ENCODE data around the gene KCNJ1.

The KCNJ1 gene

GRCh38 chr11:128846985-128847384 is 20.1 kb downstream of the KCNJ1 start:
- no peak for DNase-seq

DNA sequence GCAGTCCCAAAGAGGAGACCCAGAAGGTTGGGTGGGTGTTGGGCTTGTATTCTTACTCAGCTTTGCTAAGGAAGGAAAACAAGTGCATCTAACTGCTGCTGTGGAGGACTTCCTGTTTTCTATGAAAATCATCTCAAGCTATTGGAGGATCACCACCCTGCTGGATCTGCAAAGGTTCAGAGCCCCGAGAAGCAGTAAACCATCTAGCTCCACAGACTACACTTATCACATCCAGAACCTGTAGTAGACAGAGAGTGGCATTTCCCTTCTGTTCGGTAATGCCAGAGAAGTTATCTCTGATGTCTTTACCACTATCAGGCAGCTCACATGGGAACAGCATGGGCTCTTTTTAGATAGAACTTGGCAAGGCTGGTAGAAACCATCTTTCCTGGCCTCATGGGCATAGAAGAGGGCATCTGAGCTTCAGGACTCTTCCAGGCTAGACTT is 21.7 kb downstream of the KCNJ1 start:
- peak; percentile 44 for DNase-seq

DNA sequence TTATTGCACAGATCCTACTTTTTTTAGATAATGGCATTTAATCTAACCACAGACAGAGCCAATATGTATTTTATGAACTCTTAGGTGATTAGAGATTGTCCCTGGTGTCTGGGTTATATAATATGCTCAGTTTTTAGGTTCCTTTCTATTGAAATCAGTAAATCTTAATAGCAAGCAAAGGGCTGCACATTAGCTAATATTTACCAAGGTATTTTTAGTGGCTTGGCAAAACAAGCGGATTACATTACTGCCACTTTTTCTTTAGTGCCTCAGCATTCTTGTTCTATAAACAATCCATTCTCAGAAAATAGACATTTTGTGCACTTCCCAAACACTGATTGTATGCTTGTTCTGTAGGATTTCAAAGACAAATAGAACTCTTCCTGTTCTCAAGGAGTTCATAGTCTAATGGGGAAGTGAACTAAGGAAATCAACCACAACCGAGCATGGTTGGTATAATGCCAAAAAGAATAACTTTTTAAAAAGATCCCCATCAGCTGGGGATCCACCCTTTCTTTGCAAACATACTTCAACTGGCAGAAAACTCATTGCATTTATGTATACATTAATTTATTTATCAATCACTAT is 23.8 kb downstream of the KCNJ1 start:
- DNase-seq: no peak

GRCh38 chr11:128841461-128842072 is 25.5 kb downstream of the KCNJ1 start:
- no peak for DNase-seq

- no peak for DNase-seq
These were observed 26.3 kb downstream of the KCNJ1 start for GRCh38 chr11:128840783-128841182.

- DNase-seq: peak; percentile 33
These were observed 27.0 kb downstream of the KCNJ1 start for GRCh38 chr11:128840137-128840536.

DNA sequence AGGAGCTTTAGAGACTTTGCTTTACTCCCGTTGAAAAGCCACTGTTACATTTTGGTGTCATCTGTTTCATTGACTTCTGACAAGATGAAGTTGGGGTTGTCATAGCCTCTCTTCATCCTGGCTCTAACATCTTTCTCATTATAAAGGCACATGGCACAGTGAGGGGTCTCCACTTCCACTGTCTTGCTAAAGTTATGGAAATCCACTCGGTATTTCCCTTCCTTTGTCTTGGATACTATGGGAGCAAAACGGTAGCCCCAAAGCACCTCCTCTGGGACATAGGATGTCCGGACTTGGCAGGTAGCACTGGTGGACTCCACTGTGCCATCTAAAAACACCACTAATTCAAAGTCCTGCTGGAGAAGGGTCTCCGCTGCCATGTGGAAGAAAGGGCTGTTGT is 28.0 kb downstream of the KCNJ1 start:
- DNase-seq: no peak

DNA sequence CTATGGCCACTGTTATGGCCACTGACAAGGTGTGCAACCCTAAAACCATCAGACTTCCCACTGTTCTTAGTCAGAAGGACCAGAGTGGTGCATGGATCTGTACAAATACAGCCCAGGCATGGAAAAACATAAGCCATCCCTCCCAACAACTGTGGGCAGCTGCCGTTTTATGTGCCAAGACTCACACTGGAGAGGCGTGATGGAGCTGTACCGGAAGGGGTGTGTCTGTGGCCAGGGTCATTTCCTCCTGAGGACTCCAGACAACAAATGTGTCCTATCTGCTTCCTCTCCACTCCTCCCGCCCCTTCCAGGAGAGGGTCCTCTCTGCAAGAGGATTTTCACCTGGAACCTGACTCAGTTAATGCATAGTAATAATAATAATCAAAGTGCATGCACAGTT is 29.5 kb downstream of the KCNJ1 start:
- peak; percentile 46 for DNase-seq

DNA sequence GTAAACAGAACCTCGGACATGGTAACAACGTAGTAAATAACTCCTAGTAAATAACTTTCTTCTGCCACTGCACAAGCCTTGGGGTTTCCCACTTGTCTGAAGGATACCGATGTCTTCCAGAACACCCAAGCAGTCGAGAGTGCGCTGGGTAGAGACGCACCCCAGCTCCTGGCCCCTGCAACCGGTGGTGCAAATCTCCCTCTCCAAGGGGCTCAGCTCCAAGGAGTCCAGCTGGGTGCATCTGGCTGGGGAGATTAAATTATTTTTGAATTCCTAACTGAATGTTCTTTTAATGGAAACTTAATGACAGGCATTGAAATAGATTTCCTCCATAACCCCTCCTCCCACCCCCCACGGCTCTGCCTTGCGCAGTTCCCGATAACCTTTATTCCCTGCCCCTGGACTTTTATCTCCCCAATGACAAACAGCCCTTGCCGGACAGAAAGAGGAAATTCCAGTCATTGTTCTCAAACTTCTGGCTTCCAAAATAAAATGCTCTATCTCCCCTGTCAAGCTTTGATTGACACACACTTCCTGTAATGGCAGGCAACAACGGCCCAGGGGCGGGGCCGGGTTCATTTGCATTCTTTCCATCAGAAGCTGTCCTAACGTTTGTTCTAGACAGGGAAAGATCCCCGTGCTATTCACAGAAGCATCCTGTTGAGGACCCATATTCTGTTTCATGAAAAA is 31.2 kb downstream of the KCNJ1 start:
- no peak for DNase-seq

GRCh38 chr11:128834157-128834556 is 32.9 kb downstream of the KCNJ1 start:
- DNase-seq: no peak

DNA sequence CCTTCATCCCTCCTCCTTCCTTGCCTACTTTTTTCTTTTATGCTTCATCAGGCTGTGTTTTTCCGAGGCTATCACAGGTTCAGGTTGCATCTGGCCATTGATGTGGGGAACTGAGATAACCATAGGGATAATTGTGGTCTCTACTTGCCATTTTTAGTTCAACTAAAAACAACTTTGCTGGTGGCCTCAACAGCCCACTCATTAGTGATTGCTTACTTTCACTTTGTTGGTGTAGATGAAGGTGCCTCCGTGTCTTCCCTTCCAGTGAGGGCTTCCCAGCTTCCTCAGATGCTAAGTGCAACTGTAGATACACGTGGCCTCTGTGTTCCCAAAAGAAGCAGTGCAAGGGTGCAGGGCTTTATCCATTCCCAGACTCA is 35.0 kb downstream of the KCNJ1 start:
- DNase-seq: no peak

DNA sequence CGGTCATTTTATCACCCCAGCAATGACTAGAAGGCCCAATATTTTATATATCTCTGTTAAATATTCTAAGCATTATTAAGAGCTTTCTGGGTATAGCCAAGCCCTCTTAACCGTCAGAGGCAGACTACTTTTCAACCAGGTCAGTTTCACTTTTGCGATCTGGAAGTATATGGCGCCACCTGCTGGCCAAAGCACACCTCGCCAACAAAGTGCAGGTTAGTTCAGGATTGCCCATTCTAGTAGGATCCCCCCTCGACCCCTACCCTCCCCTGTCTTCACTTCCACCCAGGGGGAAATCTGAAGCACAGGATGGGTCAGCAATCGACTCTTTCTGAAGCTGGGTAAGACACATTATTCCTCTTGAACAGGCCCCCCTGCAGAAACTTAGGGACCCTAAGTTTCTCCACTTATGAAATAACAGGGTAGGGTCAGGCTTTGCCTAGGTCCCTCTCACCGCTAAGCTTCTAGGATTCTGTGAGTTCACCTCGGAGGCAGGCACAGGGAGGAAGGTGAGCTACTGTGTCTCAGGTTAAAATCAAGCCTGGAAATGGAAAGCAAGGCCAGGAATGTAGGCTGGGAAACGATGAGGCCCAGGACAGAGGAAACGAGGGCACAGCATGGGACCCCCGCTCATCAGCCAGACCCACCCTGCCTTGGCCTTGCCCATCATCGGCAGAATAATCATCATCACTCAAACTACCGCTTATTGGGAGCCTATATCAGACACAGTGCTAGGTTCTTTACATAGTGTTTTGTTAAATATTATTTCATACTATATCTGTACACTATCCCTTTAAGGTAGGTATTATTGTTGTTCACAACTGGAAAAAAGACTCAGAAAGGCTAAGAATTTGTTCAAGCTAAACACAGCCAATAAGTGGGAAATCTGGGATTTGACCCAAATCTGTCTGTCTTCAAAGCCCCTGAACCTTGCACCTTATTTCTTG is 35.6 kb downstream of the KCNJ1 start:
- DNase-seq: peak; percentile 92

- no peak for DNase-seq
These were observed 36.6 kb downstream of the KCNJ1 start for GRCh38 chr11:128830290-128831173.

DNA sequence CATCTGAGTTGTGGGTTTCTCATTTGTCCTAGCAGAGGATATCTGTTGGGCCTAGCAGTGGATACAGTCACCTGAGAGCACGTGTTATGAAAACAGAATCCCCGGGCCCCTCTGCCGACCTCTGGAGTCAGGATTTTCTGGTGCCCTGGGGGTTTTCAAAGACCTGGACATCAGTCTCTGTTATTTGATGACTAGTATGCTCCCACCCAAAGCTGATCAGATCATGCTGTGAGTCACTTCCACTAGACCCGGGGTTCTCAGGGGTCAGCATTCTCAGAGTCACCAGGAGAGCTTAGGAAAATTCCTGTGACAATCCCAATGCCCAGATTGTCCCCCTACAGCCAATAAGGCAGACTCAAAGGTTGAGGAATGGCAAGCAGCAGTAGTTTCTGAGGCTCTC is 38.7 kb downstream of the KCNJ1 start:
- DNase-seq: no peak

DNA sequence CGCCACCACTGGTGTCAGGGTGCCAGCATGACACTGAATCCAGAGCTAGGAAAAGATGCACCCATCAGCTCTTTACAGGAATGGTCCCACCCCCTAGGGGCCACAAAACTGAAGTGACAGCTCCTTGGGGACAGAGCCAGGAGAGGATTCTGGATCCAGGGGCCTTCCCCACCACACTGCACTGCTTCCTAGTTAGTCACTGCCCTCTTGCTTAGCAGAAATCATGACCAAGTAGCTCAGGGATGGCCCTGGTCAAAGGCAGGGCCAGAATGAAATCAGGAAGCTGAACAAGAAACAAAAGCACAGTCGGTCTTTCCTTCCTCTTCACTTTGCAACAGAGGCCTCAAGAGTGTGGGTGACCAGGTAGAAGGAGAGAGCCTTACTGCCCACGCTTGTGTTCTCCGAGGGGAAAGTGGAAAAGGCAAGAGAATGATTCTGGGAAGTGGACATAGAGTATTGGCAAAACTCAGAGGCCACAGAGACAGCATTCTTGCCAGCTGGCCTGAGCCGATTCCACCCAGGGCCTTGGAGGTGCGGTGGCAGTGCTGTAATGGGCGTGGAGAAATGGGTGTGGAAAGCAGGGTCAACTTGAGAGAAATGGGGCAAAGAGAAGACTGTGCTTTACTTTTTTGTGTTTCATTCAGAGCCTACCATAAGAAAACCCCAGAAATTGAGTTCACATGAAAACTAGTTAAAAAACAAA is 39.8 kb downstream of the KCNJ1 start:
- no peak for DNase-seq

DNA sequence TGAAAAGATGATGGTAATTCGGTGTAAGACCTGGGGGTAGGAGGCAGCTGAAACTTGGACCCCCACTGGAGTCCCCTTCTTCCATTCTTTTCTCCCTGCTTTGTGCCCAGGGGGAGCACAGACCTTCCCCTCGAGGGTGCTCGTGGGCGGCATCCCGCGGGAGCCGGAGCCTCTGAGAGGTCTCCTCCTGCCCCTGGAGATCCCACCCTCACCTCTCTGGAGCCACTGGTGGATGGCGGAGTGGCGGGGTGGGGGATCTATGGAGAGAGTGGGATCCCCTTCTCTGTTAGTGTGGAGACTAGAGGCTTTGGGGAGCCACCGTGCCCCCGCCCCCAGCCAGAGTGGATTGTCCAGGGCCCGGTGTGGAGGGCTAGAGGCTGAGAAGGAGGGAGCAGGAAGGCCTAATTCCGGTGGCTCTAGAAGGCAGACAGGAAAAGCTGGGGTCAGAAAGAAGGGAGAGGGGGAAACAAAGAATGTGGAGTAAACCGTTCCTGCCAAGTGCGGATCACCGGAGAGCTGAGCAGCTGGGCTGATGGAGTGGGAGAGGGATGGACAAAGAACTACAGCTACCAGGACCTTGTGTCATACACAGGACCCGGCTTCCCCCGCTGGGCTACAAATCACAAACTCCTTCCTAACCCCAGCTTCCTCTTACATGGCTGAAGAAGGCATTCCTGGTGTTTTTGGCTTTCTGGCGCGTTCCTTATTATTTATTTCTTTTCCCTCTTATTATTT is 41.9 kb downstream of the KCNJ1 start:
- DNase-seq: no peak

DNA sequence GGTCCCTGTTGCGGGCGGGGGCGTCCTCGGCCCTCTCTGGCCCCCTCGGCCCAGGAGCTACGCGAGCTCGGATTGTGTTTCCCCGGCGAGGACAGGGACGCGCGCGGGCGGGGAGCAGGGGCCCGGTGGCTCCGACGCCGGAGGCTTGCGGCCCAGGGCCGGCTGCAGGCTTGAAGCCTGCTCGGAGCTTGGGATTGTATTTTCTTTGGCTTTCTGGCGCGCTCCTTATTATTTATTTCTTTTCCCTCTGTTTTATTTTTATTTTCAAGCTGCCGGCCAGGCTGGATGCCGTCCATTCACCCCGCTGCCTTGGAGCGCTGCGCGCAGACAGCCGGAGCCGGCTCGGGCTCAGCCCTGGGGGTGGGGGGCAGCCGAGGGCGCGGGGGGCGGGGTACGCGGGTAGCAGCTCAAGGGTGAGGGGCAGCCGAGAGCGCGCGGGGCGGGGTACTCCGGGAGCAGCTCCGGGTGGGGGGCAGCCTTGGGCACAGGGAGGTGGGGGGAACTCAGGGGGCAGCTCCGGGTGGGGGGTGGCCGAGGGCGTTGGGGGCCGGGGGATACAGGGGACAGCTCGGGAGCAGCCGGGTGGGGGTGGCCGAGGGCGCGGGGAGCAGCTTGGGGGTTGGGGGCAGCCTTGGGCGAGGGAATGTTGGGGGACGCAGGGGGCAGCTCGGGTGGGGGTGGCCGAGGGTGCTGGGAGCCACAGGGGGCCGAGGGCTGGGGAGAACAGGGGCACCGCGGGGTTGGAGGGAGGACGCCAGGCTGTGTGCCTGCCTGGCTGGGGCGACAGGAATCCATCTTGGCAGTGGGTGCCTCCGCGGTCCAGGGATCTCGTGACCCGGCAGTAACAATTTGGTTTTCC is 42.7 kb downstream of the KCNJ1 start:
- no peak for DNase-seq

GRCh38 chr11:128823753-128824152 is 43.3 kb downstream of the KCNJ1 start:
- no peak for DNase-seq

GRCh38 chr11:128822130-128822529 is 45.0 kb downstream of the KCNJ1 start:
- DNase-seq: no peak

- no peak for DNase-seq
These were observed 45.5 kb downstream of the KCNJ1 start for GRCh38 chr11:128821556-128821955.

All from CD4-positive, alpha-beta T cell treated with Interleukin-17A for 4 hours (primary cell).